KBM-7 (cell line): ENCODE results near the gene C8G.

Experiments
- DNase-seq: peaks from one replicate; pipeline ENCODE4 v3.0.0-alpha.2; 2015
- in situ Hi-C: fragments of 300-500 bp; cut with MboI; formaldehyde crosslinking; loops from 2 replicates; pipeline ENCODE4 v1.14.3; 2020; ENCODE audit warnings: low sequenced_read_pairs, low pct_unique_long_range_greater_than_20kb, mixed read lengths

Gene C8G

DNA sequence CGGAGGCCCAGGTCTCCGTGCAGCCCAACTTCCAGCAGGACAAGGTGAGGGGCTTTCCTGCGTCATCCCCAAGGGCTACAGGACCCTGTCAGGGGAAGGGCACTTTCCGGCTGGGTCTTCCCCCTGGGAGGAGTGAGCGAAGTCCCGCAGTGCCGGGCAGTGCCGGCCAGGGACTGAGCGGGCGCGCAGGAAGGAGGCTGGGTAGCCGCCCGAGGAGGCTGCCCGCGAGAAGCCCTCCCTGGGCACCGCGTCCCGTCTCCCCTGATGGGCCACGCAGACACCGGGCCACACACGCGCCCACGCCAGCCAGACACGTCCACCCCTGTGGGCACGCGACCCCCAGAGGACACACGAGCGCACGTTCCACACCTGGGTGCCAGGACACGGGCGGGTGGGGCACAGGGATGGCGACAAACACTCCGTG is 32.6 kb downstream of the C8G start:
- in situ Hi-C loops = no loop called here
- no peak for DNase-seq

DNA sequence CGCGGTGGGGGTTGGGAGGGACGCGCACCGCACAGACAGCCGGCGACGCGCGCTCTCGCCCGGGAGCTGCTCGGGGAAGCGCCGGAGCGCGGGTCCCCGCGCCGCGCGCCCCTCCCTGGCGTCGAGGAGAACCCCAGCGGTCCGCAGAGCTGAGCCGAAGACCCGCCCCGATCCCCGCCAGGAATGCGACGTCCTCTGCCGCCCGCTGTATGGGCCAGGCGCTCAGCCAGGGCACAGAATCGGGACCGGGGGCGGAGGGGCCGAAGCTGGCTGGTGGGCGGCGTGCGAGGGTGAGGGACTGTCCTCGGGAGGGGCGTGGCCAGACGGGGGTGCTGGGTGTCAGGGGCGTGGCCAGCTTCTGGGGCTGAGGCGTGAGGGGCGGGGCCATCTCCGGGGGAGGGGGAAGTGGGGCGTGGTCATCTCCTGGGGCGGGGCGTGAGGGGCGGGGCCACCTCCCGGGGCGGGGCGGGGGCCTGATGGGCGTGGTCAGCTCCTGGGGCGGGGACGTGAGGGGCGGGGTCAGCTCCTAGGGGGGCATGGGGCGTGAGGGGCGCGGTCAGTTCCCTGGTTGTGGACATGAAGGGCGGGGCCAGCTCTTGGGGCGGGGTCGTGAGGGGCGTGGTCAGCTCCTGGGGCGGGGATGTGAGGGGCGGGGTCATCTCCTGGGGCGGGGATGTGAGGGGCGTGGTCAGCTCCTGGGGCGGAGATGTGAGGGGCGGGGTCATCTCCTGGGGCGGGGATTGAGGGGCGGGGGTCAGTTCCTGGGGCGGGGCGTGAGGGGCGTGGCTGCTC is 33.2 kb downstream of the C8G start:
- DNase-seq = no peak
- in situ Hi-C loops = no loop called here

DNA sequence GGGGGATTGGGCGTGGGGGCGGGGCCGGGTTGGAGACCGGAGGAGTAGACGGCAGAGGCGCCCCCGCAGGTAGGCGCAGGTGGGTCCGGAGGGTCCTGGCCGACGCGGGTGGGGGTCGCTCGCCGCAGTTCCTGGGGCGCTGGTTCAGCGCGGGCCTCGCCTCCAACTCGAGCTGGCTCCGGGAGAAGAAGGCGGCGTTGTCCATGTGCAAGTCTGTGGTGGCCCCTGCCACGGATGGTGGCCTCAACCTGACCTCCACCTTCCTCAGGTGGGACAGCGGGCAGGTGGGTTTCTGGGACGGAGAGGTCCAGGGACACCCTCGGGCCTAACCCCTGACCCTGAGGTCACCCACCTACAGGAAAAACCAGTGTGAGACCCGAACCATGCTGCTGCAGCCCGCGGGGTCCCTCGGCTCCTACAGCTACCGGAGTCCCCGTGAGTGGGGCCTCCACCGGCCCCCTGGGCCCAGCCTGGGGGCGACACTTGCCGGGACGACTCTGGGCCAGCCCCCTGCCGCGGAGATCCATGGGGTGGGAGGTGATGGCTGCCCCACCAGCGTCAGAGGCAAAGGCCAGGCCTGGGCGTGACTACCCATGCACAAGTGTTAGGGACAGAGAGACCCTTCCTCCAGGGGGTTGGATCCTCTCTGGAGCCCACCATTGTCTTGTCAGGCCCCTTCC is 34.0 kb downstream of the C8G start:
- no peak for DNase-seq
- in situ Hi-C loops = no loop called here

- in situ Hi-C loops = no loop called here
These were observed 34.9 kb downstream of the C8G start for GRCh38 chr9:136979769-136980587.

GRCh38 chr9:136980669-136981478 is 35.8 kb downstream of the C8G start:
- DNase-seq = no peak
- in situ Hi-C loops = no loop called here

More at GRCh38 chr9:136979769-136980587, 34.9 kb downstream of the C8G start:
- no peak for DNase-seq

GRCh38 chr9:136981588-136982231 is 36.7 kb downstream of the C8G start:
- in situ Hi-C loops = no loop called here
- DNase-seq = no peak

- no peak for DNase-seq
- in situ Hi-C loops = no loop called here
These were observed 37.4 kb downstream of the C8G start, which contains the start of gene LCNL1 for GRCh38 chr9:136982232-136983051. LCNL1 (plus strand) TSS chr9:136982993; CDS start chr9:136983587, 594 bp downstream.

- DNase-seq = no peak
- in situ Hi-C loops = no loop called here
These were observed 38.1 kb downstream of the C8G start for GRCh38 chr9:136983167-136983566.

DNA sequence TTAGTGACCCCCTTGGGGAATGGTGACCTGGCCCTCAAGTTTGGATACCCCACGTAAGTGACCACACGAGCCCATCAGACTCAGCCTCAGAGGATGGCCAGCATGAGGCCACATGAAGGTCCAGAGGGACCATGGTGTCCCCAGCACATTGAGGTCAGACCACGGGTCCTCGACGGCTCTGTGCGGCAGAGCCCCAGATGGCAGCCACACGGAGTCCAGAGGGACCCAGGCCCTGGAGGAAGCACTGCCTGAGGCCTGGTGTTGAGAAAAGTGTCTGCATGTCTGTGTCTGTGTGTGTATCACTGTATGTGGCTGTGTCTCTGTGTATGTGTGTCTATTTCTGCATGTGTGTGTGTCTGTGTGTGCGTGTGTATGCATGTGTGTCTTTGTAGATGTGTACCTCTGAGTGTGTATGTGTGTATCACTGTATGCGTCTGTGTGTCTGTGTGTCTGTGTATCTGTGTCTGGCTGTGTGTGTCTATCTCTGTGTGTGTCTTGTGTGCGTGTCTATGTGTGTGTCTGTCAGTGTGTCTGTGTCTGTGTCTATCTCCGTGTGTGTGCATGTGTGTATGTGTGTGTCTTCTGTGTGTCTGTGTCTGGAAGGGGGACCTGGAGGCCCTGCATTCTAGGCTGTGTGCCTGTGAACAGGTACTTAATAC is 38.7 kb downstream of the C8G start:
- in situ Hi-C loops = no loop called here
- no peak for DNase-seq

DNA sequence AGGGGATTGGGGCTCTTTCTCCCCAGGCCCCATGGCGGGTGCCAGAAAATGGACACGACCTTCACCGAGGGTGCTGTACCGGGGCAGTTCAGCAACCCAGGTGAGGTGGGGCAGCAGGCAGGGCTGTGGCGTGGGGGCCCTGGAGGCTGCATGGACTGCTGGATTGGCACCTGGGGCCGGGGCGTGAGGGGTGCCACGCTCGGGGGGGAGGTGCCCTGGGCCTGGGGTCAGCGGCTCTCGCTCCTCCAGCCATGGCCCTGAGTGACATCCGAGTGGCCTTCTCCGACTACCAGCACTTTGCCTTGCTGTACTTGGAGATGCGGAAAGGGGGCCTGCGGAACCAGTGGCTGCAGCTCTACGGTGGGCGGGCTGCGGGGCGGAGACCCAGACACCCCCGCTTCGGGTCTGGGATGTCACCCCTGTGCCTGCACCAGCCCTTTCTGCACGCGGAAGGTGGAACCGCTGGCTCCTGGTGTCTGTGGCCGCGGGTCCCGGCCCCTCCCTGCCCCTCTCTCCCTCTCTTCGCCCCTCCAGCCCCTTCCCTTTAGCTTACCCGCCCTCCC is 39.5 kb downstream of the C8G start:
- no peak for DNase-seq
- in situ Hi-C loops = no loop called here

- in situ Hi-C loops = no loop called here
- DNase-seq = no peak
These were observed 40.1 kb downstream of the C8G start for GRCh38 chr9:136985027-136985602.

- DNase-seq = no peak
- in situ Hi-C loops = no loop called here
These were observed 40.8 kb downstream of the C8G start for GRCh38 chr9:136985853-136986252.

DNA sequence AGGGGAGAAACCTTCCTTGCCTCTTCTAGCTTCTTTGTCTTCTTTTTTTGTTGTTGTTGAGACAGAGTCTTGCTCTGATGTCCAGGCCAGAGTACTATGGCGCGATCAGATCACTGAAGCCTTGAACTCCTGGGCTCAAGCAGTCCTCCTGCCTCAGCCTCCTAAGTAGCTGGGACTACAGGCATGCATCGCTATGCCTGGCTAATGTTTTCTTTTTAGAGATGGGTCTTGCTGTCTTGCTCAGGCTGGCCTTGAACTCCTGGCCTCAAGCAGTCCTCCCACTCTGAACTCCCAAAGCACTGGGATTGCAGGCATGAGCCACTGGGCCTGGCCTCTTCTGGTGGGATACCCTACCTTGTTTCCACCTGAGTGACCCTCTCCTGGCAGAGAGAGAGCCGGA is 43.8 kb downstream of the C8G start:
- in situ Hi-C loops = no loop called here
- DNase-seq = no peak

DNA sequence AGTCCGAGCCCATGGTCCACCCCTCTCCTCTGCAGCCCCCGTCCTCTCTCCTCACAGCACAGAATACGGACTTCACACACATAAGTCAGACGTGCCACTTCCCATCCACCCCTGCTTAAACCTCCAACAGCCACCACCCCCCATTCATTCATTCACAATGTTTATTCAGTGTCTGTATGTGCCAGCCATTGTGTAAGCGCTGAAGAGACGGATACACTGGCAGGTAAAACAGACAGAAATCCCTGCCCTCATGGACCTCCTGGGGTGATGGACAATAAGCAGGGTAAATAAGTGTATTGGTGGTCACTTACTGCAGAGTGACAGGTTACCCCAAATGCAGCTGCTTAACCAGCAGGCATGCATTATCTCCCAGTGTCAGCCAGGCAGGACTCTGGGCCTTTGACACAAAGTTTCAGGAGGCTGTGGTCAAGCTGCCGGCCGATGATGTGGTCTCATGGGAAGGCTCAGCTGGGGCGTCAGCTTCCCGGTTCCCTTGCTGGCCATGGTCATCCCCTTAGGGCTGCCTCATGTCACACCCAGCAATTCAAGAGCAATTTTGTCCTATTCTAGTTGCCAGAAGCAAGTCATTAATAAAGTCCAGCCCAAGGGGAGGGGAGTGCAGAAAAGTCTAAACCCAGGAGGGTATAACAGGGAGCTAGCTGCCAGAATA is 45.3 kb downstream of the C8G start:
- in situ Hi-C loops = no loop called here
- no peak for DNase-seq

- in situ Hi-C loops = no loop called here
- peak; percentile 67 for DNase-seq
These were observed 47.2 kb downstream of the C8G start, which contains the start of gene PAXX for GRCh38 chr9:136991993-136992818. PAXX (plus strand) TSS chr9:136992422; CDS start chr9:136992444, 22 bp downstream.
